HEK293 (cell line): ENCODE data around the gene CFL1.
A peak's percentile ranks its signal among the peaks of the same experiment; 100 is the strongest.

Source experiments
- GLI2 ChIP-seq: fragments of 450-650 bp; formaldehyde crosslinking; IDR thresholded peaks from 2 replicates; pipeline ENCODE4; 2017; ENCODE audit warnings: missing biosample characterization, missing genetic modification characterization, low read depth, borderline replicate concordance
- IKZF3 ChIP-seq: fragments of 450-650 bp; IDR thresholded peaks from 2 replicates; pipeline ENCODE4 v1.5.0; 2018; ENCODE audit warnings: missing biosample characterization, mild to moderate bottlenecking, missing genetic modification characterization, moderate library complexity
- KLF1 ChIP-seq: fragments of 450-650 bp; formaldehyde crosslinking; IDR thresholded peaks from 2 replicates; pipeline ENCODE4 v1.5.1; 2016; ENCODE audit warnings: missing biosample characterization, missing genetic modification characterization
- OSR2 ChIP-seq: fragments of 450-650 bp; formaldehyde crosslinking; IDR thresholded peaks from 2 replicates; pipeline ENCODE4 v1.5.1; 2016; ENCODE audit warnings: missing biosample characterization, missing genetic modification characterization
- SCRT2 ChIP-seq: fragments of 450-650 bp; formaldehyde crosslinking; IDR thresholded peaks from 2 replicates; pipeline ENCODE4 v1.5.1; 2016; ENCODE audit warnings: missing biosample characterization, missing genetic modification characterization
- SETDB1 ChIP-seq: IDR thresholded peaks from one replicate; pipeline ENCODE4 v1.6.1; 2017; ENCODE audit warnings: mild to moderate bottlenecking, low read length, moderate library complexity, mixed read lengths; ENCODE audit not compliant: insufficient read length
- YY2 ChIP-seq: fragments of 450-650 bp; formaldehyde crosslinking; IDR thresholded peaks from 2 replicates; pipeline ENCODE4 v1.5.1; 2016; ENCODE audit warnings: missing biosample characterization, missing genetic modification characterization
- ZBTB17 ChIP-seq: fragments of 450-650 bp; formaldehyde crosslinking; IDR thresholded peaks from 2 replicates; pipeline ENCODE4 v1.5.1; 2016; ENCODE audit warnings: missing biosample characterization, missing genetic modification characterization
- ZBTB48 ChIP-seq: fragments of 450-650 bp; formaldehyde crosslinking; IDR thresholded peaks from 2 replicates; pipeline ENCODE4 v1.5.1; 2016; ENCODE audit warnings: missing biosample characterization, missing genetic modification characterization
- ZEB2 ChIP-seq: fragments of 450-650 bp; formaldehyde crosslinking; IDR thresholded peaks from 2 replicates; pipeline ENCODE4 v1.5.1; 2016; ENCODE audit warnings: missing biosample characterization, missing genetic modification characterization
- ZFP3 ChIP-seq: fragments of 450-650 bp; formaldehyde crosslinking; IDR thresholded peaks from 2 replicates; pipeline ENCODE4 v1.5.1; 2016; ENCODE audit warnings: low read depth, missing biosample characterization, missing genetic modification characterization
- ZFP69B ChIP-seq: fragments of 450-650 bp; formaldehyde crosslinking; IDR thresholded peaks from 2 replicates; pipeline ENCODE4 v1.5.1; 2016; ENCODE audit warnings: missing biosample characterization, missing genetic modification characterization
- ZNF184 ChIP-seq: fragments of 450-650 bp; IDR thresholded peaks from 2 replicates; pipeline ENCODE4 v1.5.1; 2018; ENCODE audit warnings: missing biosample characterization, mild to moderate bottlenecking, missing genetic modification characterization
- ZNF274 ChIP-seq, 2 experiments: fragments of 200-500 bp in 1 of 2; fragments of 450-650 bp in 1 of 2; sonication (Bioruptor generic) in 1 of 2; formaldehyde crosslinking in 1 of 2; IDR thresholded peaks; 2 replicates each; pipeline versions ENCODE4 v1.5.1 to v1.6.1; 2014 to 2016; ENCODE audit warnings: borderline replicate concordance in 1 of 2, inconsistent platforms in 1 of 2, low read length in 1 of 2, missing biosample characterization in 1 of 2, missing genetic modification characterization in 1 of 2
- ZNF433 ChIP-seq: fragments of 450-650 bp; formaldehyde crosslinking; IDR thresholded peaks from 2 replicates; pipeline ENCODE4 v1.5.1; 2016; ENCODE audit warnings: missing biosample characterization, missing genetic modification characterization, low read depth
- ZNF660 ChIP-seq: fragments of 450-650 bp; IDR thresholded peaks from 2 replicates; pipeline ENCODE4 v1.5.1; 2018; ENCODE audit warnings: missing biosample characterization, mild to moderate bottlenecking, missing genetic modification characterization
- ZNF670 ChIP-seq: fragments of 450-650 bp; formaldehyde crosslinking; IDR thresholded peaks from 2 replicates; pipeline ENCODE4 v1.5.1; 2016; ENCODE audit warnings: missing biosample characterization, missing genetic modification characterization, low read depth
- ZNF777 ChIP-seq: fragments of 450-650 bp; formaldehyde crosslinking; IDR thresholded peaks from 2 replicates; pipeline ENCODE4 v1.5.1; 2017; ENCODE audit warnings: missing biosample characterization, missing genetic modification characterization, borderline replicate concordance
- ZNF837 ChIP-seq: fragments of 450-650 bp; formaldehyde crosslinking; IDR thresholded peaks from 2 replicates; pipeline ENCODE4 v1.5.1; 2016; ENCODE audit warnings: missing biosample characterization, missing genetic modification characterization
- TF ChIP-seq, protein P1 (sequence below): fragments of 450-650 bp; IDR thresholded peaks from 2 replicates; pipeline ENCODE4 v1.5.1; 2018; ENCODE audit warnings: missing biosample characterization, missing genetic modification characterization
- TF ChIP-seq, protein P2 (sequence below): fragments of 450-650 bp; formaldehyde crosslinking; IDR thresholded peaks from 2 replicates; pipeline ENCODE4 v1.5.1; 2017; ENCODE audit warnings: missing biosample characterization, missing genetic modification characterization
- TF ChIP-seq, protein P3 (sequence below): fragments of 450-650 bp; formaldehyde crosslinking; IDR thresholded peaks from 2 replicates; pipeline ENCODE4 v1.5.1; 2016; ENCODE audit warnings: missing biosample characterization, missing genetic modification characterization
- TF ChIP-seq, protein P4 (sequence below): fragments of 450-650 bp; formaldehyde crosslinking; conservative IDR thresholded peaks from 2 replicates; pipeline ENCODE4 v1.5.1; 2016; ENCODE audit warnings: low read depth, missing biosample characterization, missing genetic modification characterization
- TF ChIP-seq, protein P5 (sequence below): fragments of 450-650 bp; formaldehyde crosslinking; IDR thresholded peaks from 2 replicates; pipeline ENCODE4 v1.5.1; 2016; ENCODE audit warnings: missing biosample characterization, missing genetic modification characterization
- TF ChIP-seq, protein P6 (sequence below): fragments of 450-650 bp; formaldehyde crosslinking; IDR thresholded peaks from 2 replicates; pipeline ENCODE4 v1.5.1; 2016; ENCODE audit warnings: missing biosample characterization, missing genetic modification characterization
- TF ChIP-seq, protein P7 (sequence below): fragments of 450-650 bp; formaldehyde crosslinking; IDR thresholded peaks from 2 replicates; pipeline ENCODE4 v1.5.1; 2017; ENCODE audit warnings: missing biosample characterization, missing genetic modification characterization

Gene CFL1

DNA sequence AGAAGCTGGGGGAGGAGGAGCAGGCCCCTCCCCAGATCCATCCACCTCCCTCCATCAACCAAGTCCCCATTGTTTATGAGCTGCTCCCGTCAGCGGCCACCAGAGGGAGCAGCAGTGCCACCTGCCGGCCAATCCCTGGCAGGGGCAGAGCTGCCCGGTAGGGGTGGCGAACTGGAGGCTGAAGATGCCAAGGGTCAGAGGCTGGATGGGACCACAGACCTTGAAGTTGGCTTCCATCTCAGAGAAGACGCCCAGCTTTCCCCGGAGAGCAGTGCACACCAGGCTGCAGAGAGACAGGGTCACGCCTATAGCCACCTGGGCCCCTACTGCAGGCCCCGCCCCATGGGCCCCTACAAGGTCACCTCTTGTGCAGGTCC is 26.7 kb upstream of the CFL1 start (continued):
- TF ChIP-seq ZNF274 (IDR thresholded peaks at IDR 0.05; ENCODE audit: low read length) (no peak), ZNF274 (tag by site-specific recombination; IDR thresholded peaks at IDR 0.05; ENCODE audit: borderline replicate concordance) (no peak), ZFP3 (tag by site-specific recombination) (no peak), IKZF3 (tag by site-specific recombination) (no peak), ZBTB48 (tag by site-specific recombination) (0 out of 2 replicates have a peak, but pooled peaks have one; percentile 15), ZFP69B (no peak), GLI2 (no peak), ZNF670 (no peak), ZEB2 (no peak), SCRT2 (tag by site-specific recombination) (no peak), ZNF433 (tag by site-specific recombination) (no peak), ZNF184 (tag by site-specific recombination) (no peak), ZBTB17 (tag by site-specific recombination) (no peak), ZNF660 (tag by site-specific recombination) (0 out of 2 replicates have a peak, but pooled peaks have one; percentile 28), ZNF837 (tag by site-specific recombination) (no peak), ZNF777 (tag by site-specific recombination) (no peak), YY2 (tag by site-specific recombination) (no peak), KLF1 (tag by site-specific recombination) (peak; percentile 19; the same call in 1 of the 2 replicates), OSR2 (tag by site-specific recombination) (no peak), SETDB1 (no peak)
- TF ChIP-seq, protein P1, sequence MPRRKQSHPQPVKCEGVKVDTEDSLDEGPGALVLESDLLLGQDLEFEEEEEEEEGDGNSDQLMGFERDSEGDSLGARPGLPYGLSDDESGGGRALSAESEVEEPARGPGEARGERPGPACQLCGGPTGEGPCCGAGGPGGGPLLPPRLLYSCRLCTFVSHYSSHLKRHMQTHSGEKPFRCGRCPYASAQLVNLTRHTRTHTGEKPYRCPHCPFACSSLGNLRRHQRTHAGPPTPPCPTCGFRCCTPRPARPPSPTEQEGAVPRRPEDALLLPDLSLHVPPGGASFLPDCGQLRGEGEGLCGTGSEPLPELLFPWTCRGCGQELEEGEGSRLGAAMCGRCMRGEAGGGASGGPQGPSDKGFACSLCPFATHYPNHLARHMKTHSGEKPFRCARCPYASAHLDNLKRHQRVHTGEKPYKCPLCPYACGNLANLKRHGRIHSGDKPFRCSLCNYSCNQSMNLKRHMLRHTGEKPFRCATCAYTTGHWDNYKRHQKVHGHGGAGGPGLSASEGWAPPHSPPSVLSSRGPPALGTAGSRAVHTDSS (tag by site-specific recombination), result no peak
- TF ChIP-seq, protein P2, sequence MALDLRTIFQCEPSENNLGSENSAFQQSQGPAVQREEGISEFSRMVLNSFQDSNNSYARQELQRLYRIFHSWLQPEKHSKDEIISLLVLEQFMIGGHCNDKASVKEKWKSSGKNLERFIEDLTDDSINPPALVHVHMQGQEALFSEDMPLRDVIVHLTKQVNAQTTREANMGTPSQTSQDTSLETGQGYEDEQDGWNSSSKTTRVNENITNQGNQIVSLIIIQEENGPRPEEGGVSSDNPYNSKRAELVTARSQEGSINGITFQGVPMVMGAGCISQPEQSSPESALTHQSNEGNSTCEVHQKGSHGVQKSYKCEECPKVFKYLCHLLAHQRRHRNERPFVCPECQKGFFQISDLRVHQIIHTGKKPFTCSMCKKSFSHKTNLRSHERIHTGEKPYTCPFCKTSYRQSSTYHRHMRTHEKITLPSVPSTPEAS (tag by site-specific recombination), result no peak
- TF ChIP-seq, protein P3, sequence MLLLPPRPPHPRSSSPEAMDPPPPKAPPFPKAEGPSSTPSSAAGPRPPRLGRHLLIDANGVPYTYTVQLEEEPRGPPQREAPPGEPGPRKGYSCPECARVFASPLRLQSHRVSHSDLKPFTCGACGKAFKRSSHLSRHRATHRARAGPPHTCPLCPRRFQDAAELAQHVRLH (tag by site-specific recombination), result no peak
- TF ChIP-seq, protein P4, sequence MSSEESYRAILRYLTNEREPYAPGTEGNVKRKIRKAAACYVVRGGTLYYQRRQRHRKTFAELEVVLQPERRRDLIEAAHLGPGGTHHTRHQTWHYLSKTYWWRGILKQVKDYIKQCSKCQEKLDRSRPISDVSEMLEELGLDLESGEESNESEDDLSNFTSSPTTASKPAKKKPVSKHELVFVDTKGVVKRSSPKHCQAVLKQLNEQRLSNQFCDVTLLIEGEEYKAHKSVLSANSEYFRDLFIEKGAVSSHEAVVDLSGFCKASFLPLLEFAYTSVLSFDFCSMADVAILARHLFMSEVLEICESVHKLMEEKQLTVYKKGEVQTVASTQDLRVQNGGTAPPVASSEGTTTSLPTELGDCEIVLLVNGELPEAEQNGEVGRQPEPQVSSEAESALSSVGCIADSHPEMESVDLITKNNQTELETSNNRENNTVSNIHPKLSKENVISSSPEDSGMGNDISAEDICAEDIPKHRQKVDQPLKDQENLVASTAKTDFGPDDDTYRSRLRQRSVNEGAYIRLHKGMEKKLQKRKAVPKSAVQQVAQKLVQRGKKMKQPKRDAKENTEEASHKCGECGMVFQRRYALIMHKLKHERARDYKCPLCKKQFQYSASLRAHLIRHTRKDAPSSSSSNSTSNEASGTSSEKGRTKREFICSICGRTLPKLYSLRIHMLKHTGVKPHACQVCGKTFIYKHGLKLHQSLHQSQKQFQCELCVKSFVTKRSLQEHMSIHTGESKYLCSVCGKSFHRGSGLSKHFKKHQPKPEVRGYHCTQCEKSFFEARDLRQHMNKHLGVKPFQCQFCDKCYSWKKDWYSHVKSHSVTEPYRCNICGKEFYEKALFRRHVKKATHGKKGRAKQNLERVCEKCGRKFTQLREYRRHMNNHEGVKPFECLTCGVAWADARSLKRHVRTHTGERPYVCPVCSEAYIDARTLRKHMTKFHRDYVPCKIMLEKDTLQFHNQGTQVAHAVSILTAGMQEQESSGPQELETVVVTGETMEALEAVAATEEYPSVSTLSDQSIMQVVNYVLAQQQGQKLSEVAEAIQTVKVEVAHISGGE (tag by site-specific recombination), result no peak
- TF ChIP-seq, protein P5, sequence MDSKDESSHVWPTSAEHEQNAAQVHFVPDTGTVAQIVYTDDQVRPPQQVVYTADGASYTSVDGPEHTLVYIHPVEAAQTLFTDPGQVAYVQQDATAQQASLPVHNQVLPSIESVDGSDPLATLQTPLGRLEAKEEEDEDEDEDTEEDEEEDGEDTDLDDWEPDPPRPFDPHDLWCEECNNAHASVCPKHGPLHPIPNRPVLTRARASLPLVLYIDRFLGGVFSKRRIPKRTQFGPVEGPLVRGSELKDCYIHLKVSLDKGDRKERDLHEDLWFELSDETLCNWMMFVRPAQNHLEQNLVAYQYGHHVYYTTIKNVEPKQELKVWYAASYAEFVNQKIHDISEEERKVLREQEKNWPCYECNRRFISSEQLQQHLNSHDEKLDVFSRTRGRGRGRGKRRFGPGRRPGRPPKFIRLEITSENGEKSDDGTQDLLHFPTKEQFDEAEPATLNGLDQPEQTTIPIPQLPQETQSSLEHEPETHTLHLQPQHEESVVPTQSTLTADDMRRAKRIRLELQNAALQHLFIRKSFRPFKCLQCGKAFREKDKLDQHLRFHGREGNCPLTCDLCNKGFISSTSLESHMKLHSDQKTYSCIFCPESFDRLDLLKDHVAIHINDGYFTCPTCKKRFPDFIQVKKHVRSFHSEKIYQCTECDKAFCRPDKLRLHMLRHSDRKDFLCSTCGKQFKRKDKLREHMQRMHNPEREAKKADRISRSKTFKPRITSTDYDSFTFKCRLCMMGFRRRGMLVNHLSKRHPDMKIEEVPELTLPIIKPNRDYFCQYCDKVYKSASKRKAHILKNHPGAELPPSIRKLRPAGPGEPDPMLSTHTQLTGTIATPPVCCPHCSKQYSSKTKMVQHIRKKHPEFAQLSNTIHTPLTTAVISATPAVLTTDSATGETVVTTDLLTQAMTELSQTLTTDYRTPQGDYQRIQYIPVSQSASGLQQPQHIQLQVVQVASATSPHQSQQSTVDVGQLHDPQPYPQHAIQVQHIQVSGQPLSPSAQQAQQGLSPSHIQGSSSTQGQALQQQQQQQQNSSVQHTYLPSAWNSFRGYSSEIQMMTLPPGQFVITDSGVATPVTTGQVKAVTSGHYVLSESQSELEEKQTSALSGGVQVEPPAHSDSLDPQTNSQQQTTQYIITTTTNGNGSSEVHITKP (tag by site-specific recombination), result peak; percentile 55
- TF ChIP-seq, protein P6, sequence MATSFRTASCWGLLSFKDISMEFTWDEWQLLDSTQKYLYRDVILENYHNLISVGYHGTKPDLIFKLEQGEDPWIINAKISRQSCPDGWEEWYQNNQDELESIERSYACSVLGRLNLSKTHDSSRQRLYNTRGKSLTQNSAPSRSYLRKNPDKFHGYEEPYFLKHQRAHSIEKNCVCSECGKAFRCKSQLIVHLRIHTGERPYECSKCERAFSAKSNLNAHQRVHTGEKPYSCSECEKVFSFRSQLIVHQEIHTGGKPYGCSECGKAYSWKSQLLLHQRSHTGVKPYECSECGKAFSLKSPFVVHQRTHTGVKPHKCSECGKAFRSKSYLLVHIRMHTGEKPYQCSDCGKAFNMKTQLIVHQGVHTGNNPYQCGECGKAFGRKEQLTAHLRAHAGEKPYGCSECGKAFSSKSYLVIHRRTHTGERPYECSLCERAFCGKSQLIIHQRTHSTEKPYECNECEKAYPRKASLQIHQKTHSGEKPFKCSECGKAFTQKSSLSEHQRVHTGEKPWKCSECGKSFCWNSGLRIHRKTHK (tag by site-specific recombination), result no peak
- TF ChIP-seq, protein P7, sequence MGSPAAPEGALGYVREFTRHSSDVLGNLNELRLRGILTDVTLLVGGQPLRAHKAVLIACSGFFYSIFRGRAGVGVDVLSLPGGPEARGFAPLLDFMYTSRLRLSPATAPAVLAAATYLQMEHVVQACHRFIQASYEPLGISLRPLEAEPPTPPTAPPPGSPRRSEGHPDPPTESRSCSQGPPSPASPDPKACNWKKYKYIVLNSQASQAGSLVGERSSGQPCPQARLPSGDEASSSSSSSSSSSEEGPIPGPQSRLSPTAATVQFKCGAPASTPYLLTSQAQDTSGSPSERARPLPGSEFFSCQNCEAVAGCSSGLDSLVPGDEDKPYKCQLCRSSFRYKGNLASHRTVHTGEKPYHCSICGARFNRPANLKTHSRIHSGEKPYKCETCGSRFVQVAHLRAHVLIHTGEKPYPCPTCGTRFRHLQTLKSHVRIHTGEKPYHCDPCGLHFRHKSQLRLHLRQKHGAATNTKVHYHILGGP (tag by site-specific recombination), result no peak
